ENCODE data around the gene VEGFB.

Gene VEGFB

DNA sequence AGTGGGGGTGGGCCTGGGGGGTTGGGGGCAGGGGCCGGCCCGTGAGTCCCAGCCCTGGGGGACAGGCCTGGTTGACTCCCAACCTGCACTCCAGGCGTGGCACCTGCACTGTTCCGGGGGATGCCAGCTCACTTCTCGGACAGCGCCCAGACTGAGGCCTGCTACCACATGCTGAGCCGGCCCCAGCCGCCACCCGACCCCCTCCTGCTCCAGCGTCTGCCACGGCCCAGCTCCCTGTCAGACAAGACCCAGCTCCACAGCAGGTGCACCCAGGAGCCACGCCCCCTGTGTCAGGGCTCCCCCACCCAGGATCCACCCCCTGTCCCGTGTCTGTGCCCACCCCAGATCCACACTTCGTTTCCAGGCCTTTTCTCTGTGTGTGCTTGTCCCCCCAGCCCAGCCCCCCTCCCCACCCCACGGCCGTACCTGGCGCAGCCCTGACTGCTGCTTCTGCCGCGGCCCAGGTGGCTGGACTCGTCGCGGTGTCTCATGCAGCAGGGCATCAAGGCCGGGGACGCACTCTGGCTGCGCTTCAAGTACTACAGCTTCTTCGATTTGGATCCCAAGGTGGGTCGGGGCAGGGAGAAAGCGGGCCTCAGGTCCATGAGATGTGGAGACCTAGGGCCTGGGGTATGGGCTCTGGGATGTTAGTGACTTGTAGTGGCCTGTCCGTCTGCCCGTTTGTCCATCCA is 23.1 kb upstream of the VEGFB start:
- DNase-seq (ENCODE audit: low read depth) = no peak

DNA sequence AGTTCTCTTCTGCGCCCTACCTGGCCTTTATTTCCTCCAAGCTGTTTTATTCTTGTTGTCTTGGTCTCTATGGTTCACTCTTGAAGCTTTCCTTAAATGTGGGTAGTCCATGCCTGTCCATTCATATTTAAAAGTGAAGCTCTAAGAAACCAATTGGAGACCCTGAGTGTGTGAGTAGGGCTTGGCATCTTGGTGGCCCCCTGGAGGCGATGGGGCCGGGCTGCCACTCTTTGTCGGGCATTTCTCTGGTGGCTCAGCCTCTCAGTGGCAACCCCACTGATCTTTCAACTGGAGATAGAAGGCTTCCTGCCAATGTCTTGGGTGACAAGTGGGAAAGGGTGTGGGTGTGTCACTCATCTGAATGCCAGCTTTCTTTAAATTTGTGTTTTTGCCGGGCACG is 17.5 kb upstream of the VEGFB start:
- no peak for DNase-seq (ENCODE audit: low read depth)

DNA sequence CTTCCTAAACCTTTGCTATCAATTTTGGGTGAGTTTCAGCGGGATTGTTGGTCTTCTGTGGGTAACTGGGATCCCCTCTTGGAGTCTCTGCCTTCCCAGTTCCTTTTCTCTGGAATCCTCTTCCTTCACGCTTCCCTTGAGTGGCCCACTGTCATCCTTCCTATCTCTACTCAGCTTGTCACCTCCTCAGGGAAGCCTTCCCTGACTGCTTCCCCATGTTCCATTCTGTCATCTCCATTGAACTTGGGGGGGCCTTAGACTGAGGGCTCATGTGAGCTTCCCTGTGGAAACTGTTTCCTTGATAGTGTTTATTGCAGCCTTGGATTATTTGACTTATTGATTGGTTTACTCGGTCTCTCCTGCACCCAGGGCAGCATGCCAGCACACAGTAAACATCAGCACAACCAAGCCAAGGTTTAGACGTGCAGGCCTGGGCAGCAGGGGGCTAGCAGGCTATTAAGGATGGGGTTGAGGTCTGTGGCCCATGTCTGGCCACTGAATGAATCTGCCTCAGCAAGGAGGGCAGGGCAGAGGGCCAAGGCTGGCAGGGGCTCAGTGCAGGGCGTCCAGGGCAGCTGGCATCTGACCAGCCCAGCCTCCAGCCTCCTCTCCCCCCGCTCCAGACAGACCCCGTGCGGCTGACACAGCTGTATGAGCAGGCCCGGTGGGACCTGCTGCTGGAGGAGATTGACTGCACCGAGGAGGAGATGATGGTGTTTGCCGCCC is 15.6 kb upstream of the VEGFB start:
- no peak for DNase-seq (ENCODE audit: low read depth)

DNA sequence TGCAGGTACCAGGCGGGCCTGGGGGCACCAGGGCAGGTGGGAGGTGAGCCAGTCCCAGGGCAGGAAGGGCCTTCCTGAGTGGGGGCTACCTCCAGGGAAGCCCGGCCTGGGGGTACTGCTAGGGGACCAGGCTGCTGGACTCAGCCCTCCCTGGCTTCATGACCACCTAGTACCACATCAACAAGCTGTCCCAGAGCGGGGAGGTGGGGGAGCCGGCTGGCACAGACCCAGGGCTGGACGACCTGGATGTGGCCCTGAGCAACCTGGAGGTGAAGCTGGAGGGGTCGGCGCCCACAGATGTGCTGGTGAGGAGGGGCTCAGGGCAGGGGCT is 15.1 kb upstream of the VEGFB start:
- no peak for DNase-seq (ENCODE audit: low read depth)

DNA sequence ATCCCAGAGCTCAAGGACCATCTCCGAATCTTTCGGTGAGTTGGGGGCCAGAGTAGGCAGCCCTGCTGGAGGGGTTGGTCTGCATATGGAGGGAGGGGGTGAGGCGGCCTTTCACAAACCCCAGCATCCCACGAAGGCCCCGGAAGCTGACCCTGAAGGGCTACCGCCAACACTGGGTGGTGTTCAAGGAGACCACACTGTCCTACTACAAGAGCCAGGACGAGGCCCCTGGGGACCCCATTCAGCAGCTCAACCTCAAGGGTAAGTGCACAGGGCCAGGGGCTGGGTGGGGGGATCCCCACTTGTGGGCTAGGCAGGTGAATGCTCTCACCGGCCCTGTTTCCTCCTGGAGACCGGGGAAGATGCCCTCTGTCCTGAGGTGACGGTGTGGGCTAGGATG is 14.6 kb upstream of the VEGFB start:
- DNase-seq (ENCODE audit: low read depth) = no peak

DNA sequence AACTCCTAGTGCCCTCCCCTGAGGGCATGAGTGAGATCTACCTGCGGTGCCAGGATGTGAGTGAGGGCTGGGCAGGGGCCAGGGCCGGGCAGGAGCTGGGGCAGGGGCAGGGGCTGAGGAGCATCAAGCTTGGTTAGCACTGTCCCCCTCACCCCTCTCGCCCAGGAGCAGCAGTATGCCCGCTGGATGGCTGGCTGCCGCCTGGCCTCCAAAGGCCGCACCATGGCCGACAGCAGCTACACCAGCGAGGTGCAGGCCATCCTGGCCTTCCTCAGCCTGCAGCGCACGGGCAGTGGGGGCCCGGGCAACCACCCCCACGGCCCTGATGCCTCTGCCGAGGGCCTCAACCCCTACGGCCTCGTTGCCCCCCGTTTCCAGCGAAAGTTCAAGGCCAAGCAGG is 14.1 kb upstream of the VEGFB start:
- no peak for DNase-seq (ENCODE audit: low read depth)

DNA sequence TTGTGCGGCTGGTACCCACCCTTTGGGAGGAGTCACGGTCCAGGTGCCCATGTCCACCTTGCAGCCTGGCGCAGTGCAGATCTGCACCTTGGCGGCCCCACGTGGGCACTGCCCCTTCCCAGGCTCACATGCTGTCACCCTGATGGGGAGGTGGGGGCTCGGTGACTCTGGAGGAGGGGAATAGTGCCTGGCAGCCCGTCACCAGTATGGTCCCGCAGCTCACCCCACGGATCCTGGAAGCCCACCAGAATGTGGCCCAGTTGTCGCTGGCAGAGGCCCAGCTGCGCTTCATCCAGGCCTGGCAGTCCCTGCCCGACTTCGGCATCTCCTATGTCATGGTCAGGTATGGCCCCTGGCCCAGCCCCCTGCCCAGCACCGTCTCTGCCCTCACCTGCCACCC is 13.6 kb upstream of the VEGFB start:
- DNase-seq (ENCODE audit: low read depth) = no peak

DNA sequence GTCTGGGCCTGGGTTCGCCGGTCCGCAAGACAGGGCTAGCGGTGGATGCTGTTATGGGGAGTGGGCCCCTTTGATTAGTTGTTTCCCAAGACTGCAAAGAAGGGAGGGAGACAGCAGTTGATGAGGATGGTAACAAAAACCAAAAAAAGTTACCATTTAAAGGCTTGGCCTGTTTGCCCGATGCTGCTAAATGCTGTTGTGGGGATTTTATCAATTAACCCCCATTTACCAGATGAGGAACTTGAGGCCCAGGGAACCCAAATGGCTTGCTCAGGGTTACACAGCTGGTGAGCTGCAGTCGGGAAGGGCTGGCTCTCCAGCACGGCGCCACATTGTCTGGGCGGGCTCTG is 11.8 kb upstream of the VEGFB start:
- no peak for DNase-seq (ENCODE audit: low read depth)

DNA sequence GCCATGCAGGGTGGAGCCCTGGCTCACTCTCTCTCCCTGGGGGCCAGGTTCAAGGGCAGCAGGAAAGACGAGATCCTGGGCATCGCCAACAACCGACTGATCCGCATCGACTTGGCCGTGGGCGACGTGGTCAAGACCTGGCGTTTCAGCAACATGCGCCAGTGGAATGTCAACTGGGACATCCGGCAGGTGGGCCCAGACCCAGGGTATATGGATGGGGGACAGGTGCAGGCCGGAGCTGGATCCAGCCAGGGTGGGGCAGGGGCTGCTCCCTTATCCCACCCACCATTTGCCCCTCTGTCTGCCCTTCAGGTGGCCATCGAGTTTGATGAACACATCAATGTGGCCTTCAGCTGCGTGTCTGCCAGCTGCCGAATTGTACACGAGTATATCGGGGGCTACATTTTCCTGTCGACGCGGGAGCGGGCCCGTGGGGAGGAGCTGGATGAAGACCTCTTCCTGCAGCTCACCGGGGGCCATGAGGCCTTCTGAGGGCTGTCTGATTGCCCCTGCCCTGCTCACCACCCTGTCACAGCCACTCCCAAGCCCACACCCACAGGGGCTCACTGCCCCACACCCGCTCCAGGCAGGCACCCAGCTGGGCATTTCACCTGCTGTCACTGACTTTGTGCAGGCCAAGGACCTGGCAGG is 11.3 kb upstream of the VEGFB start:
- no peak for DNase-seq (ENCODE audit: low read depth)

DNA sequence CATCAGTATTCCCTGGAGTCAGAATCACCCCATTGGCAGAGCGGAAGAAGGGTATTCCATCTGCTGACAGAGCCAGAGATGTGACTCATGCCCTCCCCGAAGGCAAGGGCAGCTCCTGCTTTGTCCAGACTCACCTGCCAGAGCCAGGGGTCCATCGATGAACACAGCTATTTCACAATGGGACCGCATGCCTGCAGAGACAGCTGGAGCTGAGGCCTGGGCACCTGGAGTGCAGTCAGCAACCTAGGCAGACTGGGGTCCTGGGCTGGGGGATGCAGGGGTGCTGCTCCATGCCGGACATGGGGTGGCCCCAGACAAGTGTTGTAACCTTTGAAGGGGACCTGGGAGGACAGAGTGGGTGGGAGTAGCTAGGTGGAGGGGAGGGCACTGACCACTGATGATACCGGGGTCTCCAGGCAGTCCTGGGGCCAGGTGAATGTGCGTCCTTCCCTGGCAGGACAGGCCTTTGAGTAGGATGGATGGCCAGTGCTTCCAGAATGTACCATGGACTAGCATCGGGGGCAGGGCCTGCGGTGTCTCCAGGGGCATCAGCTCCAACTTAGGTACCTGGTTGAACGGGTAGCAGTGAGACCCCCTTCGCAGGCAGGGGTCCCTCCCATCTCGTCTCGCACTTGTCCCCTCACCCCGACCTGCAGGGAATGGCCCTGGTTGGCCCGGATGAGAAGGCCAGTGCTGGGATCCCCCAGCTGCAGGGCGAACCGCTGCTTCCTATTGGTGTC is 10.1 kb upstream of the VEGFB start:
- DNase-seq (ENCODE audit: low read depth) = no peak

DNA sequence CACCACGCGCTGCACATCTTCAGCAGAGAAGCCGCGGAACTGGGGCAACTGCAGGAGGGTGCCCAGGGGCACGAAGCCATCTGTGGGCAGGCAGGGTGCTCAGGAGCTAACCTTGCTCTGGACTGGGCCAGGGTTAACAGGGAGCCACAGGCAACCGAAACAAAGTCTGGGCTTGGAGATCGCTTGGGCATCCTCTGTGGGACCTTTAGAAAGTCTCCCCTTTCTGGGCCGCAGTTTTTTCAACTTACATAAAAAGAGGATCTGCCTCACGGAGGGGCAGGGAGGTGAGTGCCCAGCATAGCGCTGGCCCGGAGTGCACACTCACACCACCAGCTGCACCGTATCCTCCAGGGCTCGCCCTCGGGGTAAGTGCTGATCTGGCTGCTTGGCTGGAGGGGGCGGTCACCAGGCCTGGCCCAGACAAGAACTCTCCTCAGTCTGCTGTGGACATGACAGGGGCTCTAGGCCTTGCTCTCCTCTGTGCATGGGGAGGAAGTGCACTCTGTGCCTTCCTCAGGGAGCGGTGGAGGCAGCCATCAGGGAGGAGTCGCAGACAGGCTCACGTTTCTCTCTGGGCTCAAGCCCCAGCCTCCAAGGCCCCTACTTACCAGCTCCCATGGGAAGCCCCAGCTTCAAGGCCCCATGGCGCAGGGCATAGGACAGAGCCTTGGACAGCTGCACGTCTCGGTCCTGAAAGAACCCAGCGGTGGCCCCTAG is 9.3 kb upstream of the VEGFB start:
- DNase-seq (ENCODE audit: low read depth) = no peak

DNA sequence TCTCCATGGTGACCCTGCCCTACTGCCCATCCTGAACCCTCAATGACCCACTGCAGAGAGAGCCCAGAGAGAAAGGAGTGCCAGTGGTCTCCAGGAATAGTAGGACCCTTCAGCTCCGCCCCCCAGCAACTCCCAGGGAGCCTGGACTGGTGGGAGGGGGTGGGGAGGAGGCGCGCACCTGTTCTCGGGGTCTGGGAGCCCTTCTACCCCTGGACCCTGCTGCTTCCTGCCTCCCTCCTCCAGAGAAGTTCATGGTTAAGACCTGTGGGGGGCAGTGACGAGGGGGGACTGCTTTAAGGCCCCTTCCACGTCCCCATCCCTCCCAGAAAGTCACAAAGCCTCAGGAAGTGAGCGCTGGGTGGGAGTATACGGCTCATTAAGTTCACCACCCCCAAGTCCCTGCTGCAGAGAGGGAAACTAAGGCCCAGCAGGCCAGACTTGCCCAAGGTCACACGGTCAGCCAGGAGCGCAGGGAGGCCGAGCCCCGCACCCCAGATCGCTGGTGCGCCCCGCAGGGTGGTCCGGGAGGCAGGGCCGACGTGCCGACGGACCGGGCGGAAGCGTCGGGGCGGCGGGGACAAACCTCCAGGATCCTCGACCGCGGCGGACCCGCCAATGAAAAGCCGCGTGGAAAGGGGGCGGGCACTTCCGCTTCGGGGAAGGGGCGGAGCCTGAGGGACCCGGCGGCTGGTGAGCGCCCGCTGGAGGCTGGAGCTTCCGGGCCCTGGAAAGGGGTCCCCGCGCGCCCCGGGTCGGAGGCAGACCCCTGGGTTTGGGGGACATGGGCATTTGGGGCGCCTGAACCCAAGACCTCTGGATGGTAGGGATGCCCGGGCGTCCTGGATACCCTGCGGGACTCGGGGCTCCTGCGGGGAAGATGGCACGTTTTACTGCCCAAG is 8.5 kb upstream of the VEGFB start, which contains the start of the genes NUDT22 and TRPT1:
Gene NUDT22, plus strand, starts transcription at position 667 of the 899 bp plus-strand sequence. CDS start 379 bp downstream, outside the sequence.
Gene TRPT1, minus strand, starts transcription at position 579 of the 899 bp plus-strand sequence. Its CDS starts 326 bp downstream, at position 253.
- peak; percentile 83 for DNase-seq (ENCODE audit: low read depth)

DNA sequence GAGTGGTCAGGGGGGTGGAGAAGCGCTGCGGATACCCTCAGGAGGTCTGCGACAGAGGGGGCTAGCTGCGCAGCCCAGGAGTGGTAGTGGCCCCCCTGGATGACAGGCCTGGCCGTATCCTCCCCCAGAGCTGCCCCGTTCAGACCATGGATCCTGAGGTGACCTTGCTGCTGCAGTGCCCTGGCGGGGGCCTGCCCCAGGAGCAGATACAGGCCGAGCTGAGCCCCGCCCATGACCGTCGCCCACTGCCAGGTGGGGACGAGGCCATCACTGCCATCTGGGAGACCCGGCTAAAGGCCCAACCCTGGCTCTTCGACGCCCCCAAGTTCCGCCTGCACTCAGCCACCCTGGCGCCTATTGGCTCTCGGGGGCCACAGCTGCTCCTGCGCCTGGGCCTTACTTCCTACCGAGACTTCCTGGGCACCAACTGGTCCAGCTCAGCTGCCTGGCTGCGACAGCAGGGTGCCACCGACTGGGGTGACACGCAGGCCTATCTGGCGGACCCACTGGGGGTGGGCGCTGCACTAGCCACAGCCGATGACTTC is 7.8 kb upstream of the VEGFB start:
- DNase-seq (ENCODE audit: low read depth) = peak; percentile 26

DNA sequence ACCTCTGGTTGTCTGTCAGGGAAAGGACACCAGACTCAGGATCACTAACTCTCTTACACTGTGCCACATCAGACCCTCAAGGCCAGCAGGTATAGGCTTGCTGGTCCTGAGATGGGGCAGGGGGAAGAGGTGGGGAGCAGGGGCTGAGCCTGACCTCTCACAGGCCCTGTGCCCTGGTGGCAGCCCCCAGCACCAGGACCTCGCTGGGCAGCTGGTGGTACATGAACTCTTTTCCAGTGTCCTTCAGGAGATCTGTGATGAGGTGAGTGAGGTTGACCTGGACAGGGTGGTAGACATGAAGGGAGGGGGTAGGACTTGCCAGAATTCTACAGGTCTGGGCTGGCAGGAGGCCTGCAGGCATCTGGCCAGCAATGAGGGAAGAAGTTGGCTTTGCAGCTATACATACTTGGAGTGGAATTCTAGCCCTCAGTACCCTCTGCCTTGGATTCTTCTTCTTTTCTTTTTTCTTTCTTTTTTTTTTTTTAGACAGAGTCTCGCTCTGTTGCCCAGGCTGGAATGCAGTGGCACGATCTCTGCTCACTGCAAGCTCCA is 6.9 kb upstream of the VEGFB start:
- DNase-seq (ENCODE audit: low read depth) = no peak

DNA sequence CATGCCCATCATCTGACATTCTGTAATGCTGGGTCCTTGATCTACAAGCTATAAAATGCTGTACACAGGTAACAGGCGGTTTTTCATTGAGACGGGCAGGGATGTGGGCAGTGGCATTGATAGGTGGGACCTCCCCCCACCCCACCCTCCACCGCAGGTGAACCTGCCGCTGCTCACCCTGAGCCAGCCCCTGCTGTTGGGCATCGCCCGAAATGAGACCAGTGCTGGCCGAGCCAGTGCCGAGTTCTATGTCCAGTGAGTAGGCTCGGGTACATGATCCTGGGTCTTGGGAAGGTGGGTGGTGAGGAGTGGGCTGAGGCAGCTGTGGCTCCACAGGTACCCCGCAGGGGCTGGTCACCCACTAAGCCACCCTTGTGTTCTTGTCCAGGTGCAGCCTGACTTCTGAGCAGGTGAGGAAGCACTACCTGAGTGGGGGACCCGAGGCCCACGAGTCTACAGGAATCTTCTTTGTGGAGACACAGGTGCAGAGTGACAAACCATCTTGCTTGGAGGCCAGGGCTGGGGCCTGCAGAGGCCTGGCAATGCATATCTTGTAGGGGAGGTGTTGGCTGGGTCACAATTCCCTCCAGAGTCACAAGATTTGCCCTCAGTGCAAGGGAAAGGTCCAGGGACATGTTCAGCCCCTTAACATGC is 5.2 kb upstream of the VEGFB start:
- DNase-seq (ENCODE audit: low read depth) = no peak

DNA sequence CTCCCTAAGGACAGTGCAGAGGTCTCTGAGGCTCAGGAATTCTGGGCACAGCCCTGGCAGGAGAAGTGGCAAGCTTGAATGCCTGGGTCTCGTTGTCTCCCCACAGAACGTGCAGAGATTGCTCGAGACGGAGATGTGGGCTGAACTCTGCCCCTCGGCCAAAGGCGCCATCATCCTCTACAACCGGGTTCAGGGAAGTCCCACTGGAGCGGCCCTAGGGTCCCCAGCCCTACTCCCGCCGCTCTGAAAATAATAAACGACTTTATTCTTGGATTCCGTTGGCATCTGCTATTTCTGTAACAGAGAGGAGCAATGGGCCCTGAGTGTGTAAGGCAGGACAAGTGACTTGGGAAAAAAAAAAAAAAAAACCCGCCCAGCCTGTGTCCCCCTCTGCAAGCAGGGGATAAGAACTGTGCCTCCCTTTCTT is 4.6 kb upstream of the VEGFB start:
- no peak for DNase-seq (ENCODE audit: low read depth)

DNA sequence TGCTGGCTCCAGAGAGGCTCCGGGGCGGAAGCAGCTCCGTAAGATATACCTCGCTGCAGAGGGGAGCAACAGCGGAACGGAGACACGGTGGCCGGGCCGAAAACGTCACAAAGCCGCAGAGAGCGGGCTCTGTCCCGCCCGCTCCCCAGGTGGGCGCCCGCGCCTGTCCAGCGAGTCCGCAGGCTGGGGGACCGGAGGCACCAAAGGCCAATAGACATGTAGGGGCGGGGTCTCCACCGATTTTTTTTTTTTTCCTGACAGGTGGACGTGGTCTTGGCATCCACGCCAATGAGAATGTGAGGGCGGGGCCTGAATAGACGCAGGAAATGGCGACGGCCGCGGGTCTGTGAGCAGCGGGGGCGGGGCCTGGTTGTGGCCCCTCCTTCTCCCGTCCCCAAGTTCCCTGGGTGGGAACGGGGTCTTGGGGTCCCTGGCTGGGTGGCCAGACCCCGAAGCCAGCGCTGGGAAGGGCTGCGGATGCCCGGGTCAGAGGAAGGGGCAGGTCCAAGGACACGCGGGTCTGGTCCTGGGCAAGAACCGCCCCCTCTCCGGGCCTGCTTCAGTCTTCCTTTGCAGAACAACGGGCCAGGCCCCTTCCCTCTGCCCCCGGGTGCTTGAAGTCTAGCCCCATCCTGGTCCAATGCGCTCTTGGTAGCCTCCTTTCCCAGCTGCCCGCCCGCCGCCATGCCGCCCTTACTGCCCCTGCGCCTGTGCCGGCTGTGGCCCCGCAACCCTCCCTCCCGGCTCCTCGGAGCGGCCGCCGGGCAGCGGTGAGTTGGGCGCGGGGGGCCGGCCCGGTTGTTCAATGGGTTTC is 4.0 kb upstream of the VEGFB start, which contains the start of gene DNAJC4:
Gene DNAJC4, plus strand, starts transcription at position 378 of the 814 bp plus-strand sequence. Its CDS starts 307 bp downstream, at position 685.
- DNase-seq (ENCODE audit: low read depth) = peak; percentile 90

DNA sequence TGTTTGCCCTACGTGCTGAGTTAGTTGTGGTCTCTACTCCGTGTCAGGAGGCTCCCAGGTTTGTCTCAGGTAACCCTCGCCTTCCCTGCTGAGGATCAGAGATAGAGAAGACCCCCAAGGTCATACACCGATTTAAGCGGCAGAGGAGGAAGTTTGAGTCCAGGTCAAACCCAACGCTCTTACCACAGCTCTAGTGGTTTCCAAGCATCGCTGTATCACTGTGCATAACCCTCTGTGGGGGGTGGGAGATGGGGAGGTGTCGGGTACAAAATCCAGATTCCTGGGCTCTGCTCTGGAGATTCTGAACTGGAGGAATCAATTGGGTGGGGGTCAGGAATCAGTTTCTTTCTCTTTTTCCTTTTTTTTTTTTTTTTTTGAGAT is 3.4 kb upstream of the VEGFB start:
- no peak for DNase-seq (ENCODE audit: low read depth)

DNA sequence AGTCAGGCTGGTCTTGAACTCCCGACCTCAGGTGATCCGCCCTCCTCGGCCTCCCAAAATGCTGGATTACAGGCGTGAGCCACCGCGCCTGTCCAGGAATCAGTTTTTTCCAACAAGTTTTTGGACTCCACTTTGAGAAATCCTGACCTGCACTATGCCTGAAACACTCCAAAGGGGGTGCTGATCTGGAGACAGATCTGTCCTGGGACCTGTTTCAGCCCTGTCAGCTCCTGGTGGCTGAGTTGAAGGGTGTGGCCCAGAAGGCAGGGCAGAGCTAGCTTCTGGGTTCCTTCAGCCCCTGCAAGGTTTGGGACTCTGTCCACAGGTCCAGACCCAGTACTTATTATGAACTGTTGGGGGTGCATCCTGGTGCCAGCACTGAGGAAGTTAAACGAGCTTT is 2.8 kb upstream of the VEGFB start:
- DNase-seq (ENCODE audit: low read depth) = no peak

Data from EH (cell line).